Activated CD4-positive, alpha-beta T cell treated with anti-CD3 and anti-CD28 coated beads, Interleukin-2, amount 50 U/mL, for 24 hours (primary cell): ENCODE measurements around the gene OR4E1.
"Not testable (repeated sequence)": the region's sequence is repeated elsewhere in the genome, so short reads cannot be mapped to it uniquely, and the experiment has no call there.

ENCODE experiments used
- DNase-seq, 2 donors: peaks; one replicate each; pipeline ENCODE4 v3.0.0-alpha.2; 2020; ENCODE audit warnings: low read depth in 1 of 2, low spot score in 1 of 2

OR4E1 gene

DNA sequence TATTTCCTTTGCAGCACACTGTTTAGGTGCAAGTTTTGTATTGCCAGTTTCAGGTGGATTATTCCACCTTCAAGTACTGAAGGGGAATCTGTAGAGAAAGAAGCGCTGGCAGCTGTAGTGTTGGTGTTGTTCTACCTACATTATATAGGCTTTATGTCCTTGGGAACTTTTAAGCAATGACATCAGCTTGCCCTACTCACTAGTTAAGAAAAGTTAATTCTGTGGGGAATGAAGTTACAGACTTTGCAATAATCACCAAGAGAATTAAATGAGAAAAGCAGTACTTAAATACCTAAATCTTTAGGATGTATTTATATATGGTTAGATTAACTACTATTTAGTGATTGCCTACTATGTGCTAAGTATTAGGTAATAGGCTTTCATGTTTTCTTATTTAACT, at the start of gene OR4E1:
Gene OR4E1, minus strand, starts transcription at position 101 of the 400 bp plus-strand sequence. CDS start 2,883 bp downstream, outside the sequence.
- DNase-seq, result no peak

DNA sequence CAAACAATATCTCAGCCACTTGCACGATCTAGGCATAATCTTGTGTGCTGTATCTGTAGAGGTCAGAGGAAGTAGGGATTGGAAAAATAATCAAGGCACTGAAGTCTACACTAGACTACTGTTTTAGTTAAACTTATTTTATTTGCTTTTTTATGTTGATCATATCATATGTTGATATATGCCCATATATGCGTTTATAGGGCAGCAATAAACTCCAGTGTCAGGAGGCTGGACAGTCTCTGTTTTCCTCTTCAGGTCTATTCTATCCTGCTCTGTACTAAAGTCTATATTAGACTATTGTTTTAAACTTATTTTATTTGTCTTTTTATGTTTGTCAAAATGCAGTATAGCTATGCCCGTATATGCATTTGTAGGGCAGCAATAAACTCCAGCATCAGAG, 47.9 kb upstream of the OR4E1 start:
- DNase-seq, result no peak

DNA sequence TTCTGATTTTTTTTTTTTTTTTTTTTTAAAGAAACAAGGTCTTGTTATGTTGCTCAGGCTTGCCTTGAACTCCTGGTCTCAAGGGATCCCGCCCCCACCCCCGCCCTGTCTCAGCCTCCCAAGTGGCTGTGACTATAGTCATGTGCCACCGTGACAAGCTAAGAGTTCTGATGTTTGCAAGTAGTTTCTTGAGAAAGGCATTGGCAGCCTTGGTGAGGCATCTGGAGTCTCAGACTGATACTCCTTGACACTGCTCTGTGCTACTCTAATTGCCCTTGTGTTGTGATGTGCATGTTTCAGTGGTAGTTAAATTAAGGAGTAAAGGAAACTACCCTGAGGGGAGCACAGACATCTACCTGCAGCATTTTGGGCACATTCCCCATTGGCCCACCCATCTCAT, 46.2 kb upstream of the OR4E1 start:
- DNase-seq, result no peak

- DNase-seq, result no peak
Observed at GRCh38 chr14:21714318-21714929, 40.8 kb upstream of the OR4E1 start.

- no peak for DNase-seq
Observed at GRCh38 chr14:21712036-21712435, 38.4 kb upstream of the OR4E1 start.

DNA sequence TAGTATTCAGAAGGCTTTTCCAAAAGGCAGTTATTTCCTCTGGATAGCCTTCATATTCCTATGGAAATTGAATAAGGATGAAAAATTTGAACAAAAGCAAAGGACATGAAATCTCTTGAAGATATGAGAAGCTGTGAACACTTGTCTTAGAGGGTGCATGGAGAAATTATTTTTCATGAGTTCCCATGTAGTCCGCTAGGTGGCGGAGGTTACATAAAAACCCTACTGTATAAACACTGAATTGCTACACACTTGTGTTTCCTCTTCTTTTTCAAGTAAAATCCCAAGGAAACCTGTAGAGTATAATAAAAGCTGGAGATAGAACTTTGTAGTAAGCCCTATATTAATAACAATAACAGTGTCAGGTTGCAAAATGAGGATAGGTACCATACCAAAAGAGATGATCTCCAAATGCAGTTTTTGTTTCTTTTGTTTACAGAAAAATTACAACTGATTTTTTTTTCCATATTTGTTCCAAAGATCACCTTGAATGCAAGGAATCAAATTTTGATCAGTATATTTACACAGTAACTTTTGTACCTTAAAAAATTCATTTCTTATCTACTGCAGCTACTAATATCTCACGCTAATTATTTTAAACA, 37.8 kb upstream of the OR4E1 start:
- peak in 1 of 2 donors; percentile 16 for DNase-seq

GRCh38 chr14:21704338-21704737, 30.7 kb upstream of the OR4E1 start:
- DNase-seq, result no peak

GRCh38 chr14:21703357-21704326, 30.0 kb upstream of the OR4E1 start:
- no peak for DNase-seq

GRCh38 chr14:21702316-21702715, 28.7 kb upstream of the OR4E1 start:
- no peak for DNase-seq

- DNase-seq, result no peak
Observed at GRCh38 chr14:21699551-21699950, 25.9 kb upstream of the OR4E1 start.

DNA sequence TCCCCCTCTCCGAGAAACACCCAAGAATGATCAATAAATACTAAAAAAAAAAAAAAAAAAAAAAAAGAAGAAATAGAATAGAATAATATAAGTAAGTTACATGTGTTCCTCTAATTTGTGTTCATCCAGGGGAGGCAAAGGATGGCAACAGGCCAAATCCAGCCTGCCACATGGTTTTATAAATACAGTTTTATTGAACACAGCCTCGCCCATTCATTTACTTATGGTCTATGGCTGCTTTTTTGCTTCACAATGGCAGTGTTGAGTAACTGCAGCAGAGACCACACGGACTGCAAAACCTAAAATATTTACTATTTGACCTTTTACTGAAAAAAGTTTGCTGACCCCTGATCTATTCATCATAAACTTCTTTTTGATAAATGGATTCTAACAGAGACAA, 24.9 kb upstream of the OR4E1 start:
- DNase-seq, result not testable (repeated sequence)

GRCh38 chr14:21697662-21698061, 24.0 kb upstream of the OR4E1 start:
- DNase-seq, result not testable (repeated sequence)

DNA sequence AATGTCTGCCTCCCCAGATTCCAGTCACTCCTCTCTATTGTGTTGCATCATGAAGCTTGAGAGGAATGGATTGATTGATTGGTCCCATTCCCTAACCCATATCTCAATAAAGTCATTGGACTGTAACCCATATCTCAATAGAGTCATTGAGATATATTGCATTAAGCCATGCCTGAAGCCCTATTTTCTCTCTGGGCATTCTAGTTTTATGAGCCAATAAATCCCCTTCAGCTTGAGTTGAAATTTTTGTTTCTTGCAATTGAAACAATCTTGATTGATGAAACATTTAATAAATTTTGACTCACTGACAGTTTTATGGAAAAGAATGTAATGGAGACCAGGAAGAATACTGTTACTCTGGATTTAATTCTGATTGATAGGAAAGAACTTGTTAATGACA, 20.8 kb upstream of the OR4E1 start:
- DNase-seq, result no peak

GRCh38 chr14:21686468-21686867, 12.8 kb upstream of the OR4E1 start:
- DNase-seq, result no peak

GRCh38 chr14:21680072-21680471, 6.5 kb upstream of the OR4E1 start:
- no peak for DNase-seq

DNA sequence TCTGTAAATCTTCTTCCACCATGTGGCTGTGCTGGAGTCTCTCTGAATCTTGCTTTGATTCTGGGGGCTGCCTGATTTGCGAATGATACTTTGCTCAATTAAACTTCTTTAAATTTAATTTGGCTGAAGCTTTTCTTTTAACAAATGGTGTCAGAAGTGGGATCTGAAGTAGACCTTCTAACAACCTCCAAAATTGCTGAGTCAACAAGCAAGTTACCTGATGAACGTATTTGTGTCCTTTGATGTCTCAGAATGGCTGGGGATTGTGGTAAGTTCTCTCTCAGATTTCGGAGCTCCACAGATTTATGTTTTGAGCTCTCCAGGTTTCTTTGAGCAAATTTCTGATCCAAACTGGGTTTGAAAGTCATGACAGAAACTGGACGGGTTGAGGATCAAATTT, 1.9 kb upstream of the OR4E1 start:
- no peak for DNase-seq

- no peak for DNase-seq
Observed at GRCh38 chr14:21672116-21672515, 1.5 kb downstream of the OR4E1 start.

GRCh38 chr14:21671371-21671770, 2.2 kb downstream of the OR4E1 start:
- no peak for DNase-seq

DNA sequence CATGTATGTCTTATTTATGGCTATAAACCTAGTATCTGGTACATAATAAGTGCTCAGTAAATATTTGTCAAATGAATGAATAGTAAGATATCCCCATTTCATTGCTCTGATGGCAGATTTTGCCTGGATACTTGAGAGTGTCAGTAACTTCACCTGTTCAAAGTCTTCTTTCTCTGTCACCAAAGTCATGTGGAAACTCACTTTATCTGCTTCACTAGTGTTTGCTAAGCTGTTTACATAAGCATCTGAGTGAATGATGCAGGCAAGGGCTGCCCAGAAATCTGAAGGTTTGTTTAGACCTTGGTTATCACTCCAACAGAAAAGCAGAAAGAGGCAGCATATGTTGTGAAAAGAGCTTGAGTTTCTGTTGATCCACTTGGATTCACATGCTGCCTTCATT, 4.3 kb downstream of the OR4E1 start:
- DNase-seq, result no peak

- no peak for DNase-seq
Observed at GRCh38 chr14:21668377-21668776, 5.2 kb downstream of the OR4E1 start.

DNA sequence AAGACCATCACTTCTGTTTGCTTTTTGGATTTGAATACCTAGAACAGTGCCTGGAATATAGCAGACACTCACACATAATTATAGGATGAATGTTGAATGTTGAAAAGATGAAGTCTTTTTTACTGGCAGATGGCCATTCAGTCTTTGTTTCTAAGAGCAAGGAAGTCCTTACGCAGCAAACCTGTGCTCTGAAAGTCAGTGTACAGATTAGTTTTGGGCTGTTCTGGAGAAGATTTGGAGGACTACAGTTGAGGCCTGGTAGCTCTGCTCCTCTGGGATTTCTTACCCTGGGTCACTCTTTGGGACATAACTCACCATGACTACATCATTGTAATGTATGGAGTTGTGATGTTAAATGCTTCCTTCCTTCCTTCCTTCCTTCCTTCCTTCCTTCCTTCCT, 16.6 kb downstream of the OR4E1 start:
- no peak for DNase-seq

GRCh38 chr14:21654215-21654614, 19.4 kb downstream of the OR4E1 start:
- no peak for DNase-seq
